Spleen (tissue), 11 donors: ENCODE measurements around the gene CASP8AP2. TPM values are rescaled to one million over a fixed set of nuclear protein-coding genes. Genes with fewer than 3 reads are reported as not detected.
"Not testable (repeated sequence)": the region's sequence is repeated elsewhere in the genome, so short reads cannot be mapped to it uniquely, and the experiment has no call there.

Experiments used
- DNase-seq: peaks from one replicate; pipeline ENCODE4 v3.0.0-alpha.2; 2020
- H3K27ac ChIP-seq, 8 donors: fragments of 200-600 bp; sonication (generic) in 7 of 8; 1 replicate in 4 of 8; 2 replicates in 4 of 8; pipeline versions ENCODE4 v1.5.0 to v1.8.0; 2016 to 2021; ENCODE audit warnings: inconsistent platforms in 4 of 8, mild to moderate bottlenecking in 4 of 8, moderate library complexity in 1 of 8
- H3K27me3 ChIP-seq, 7 donors: fragments of 200-600 bp; sonication (generic) in 6 of 7; replicated peaks in 1 of 7; 1 replicate in 4 of 7; 2 replicates in 3 of 7; pipeline versions ENCODE4 v1.5.0 to v1.8.0; 2016 to 2021; ENCODE audit warnings: inconsistent platforms in 3 of 7, mild to moderate bottlenecking in 1 of 7
- H3K36me3 ChIP-seq, 6 donors: fragments of 200-600 bp; sonication (generic) in 5 of 6; 1 replicate in 4 of 6; 2 replicates in 2 of 6; pipeline versions ENCODE4 v1.5.0 to v1.8.0; 2016 to 2021; ENCODE audit warnings: inconsistent platforms in 2 of 6
- H3K4me1 ChIP-seq, 6 donors: fragments of 200-600 bp; sonication (generic) in 5 of 6; 1 replicate in 3 of 6; 2 replicates in 3 of 6; pipeline versions ENCODE4 v1.5.0 to v1.8.0; 2016 to 2021; ENCODE audit warnings: inconsistent platforms in 3 of 6
- H3K4me3 ChIP-seq, 8 donors: fragments of 200-600 bp; sonication (generic) in 7 of 8; 1 replicate in 4 of 8; 2 replicates in 4 of 8; pipeline versions ENCODE4 v1.5.0 to v1.8.0; 2016 to 2021; ENCODE audit warnings: inconsistent platforms in 4 of 8, mild to moderate bottlenecking in 4 of 8, moderate library complexity in 2 of 8
- H3K9me3 ChIP-seq, 8 donors: fragments of 200-600 bp; sonication (generic) in 7 of 8; 1 replicate in 4 of 8; 2 replicates in 4 of 8; pipeline versions ENCODE4 v1.5.0 to v1.8.0; 2016 to 2021; ENCODE audit warnings: inconsistent platforms in 4 of 8
- CTCF ChIP-seq, 11 experiments: fragments of 200-600 bp in 7 of 11; fragments of 450-650 bp in 4 of 11; sonication (generic) in 4 of 11; IDR thresholded peaks in 8 of 11; conservative IDR thresholded peaks in 3 of 11; 1 replicate in 7 of 11; 2 replicates in 4 of 11; pipeline versions ENCODE4 v1.4.0 to v1.8.0; 2016 to 2021; ENCODE audit warnings: antibody characterized with exemption in 11 of 11, inconsistent platforms in 4 of 11, mild to moderate bottlenecking in 1 of 11
- POLR2A ChIP-seq, 3 donors: fragments of 450-650 bp; IDR thresholded peaks; one replicate each; pipeline ENCODE4 v1.5.1; 2017; ENCODE audit warnings: antibody characterized with exemption in 3 of 3, mild to moderate bottlenecking in 1 of 3
- POLR2AphosphoS5 ChIP-seq, 3 donors: sonication (generic); formaldehyde crosslinking; IDR thresholded peaks; one replicate each; pipeline ENCODE4 v1.5.1; 2017; ENCODE audit warnings: antibody characterized with exemption in 3 of 3
- WGBS, 5 donors: extraction: QIAGEN DNeasy Blood & Tissue Kit in 3 of 5; methylation state at CpG; one replicate each; pipeline versions ENCODE4 v1.1.5 to v1.1.7; 2013 to 2018; 5-methylcytosine and 5-hydroxymethylcytosine counted together
- intact Hi-C: fragments of 100-400 bp; cut with DNase I; formaldehyde crosslinking; loops from one replicate; pipeline ENCODE4 v1.15.0; 2023; ENCODE audit warnings: low total_unique reads
- polyA plus RNA-seq, 3 donors: library from polyadenylated mRNA; stranded (reverse); fragments of 200-250 nt; gene quantifications; one replicate each; pipeline ENCODE4 v1.2.1, GENCODE V29; 2013
- total RNA-seq, 7 donors: library from RNA; depleted of rRNA in 3 of 7; stranded (reverse); fragments of >200 nt in 3 of 7; fragmentation: NEBNext Ultra II Directional in 4 of 7; extraction: Animal tissue kit (Norgen Biotek cat#: 25700) in 4 of 7; gene quantifications; one replicate each; pipeline versions ENCODE4 v1.1.0 to v1.2.1, GENCODE V29; 2016 to 2021
- donor health status: healthy with polysubstance abuse.
- donor health status: DM: no; HTN: no; CAD: no; lungs with moderate emphysema.
- donor health status: DM: no; HTN: no; CAD: no.
- donor health status: Bipolar disorder and iron deficiency.
- donor health status: healthy.
- donor health status: DM: no; HTN: no; CAD: no.
- donor health status: DM: yes; HTN: yes; CAD: no.

Gene CASP8AP2
- total and polyA plus RNA-seq, 10 donors = 6.1 to 27.8 (median 18.4) TPM

DNA sequence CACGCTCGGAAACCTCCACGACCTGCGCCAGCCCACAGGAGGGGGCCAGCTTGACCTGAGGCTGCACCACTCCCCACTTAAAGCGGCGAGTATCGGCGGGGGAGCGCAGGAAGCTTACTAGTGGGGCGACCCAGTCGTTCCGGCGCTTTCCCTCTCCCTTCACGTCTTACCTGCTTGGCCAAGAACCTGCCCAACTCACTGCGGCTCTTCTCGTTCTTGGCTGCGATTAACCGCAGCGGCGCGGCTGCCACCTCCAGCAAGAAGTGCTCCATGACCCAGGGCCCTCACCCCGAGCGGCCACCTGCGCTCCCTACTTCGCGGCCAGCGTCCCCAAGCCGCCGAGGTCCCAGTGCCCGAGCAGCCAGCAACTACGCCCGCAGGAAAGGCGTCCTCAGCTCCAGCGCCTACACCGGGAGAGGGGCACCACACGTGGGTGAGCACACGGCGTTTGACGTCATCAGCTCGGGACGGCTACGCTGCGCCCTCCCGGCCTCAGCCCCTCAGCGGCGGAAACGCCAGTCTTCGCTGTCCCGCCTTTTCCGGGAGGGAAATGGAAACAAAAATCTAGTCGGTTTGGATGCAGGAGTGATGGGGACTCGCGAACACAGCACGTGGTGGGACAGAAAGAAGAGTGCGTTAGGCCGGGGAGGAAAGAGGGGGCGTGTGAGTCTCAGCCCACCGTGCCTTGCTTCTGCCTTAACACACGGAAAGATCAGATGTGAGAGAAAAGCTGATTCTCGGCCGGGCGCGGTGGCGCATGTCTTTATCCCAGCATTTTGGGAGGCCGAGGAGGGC is 10.1 kb upstream of the CASP8AP2 start, which contains the start of gene MDN1:
Gene MDN1 (minus strand): TSS at position 459 of the 795 bp plus-strand sequence. CDS start 187 bp downstream, at position 272.
- peaks cover 16 to 59% (median 33%) of the 10 kb centered on the region in 6 donors for H3K4me1 ChIP-seq
- no peaks in the 10 kb centered on the region for H3K9me3 ChIP-seq
- H3K27ac ChIP-seq = peak within 1 kb of the TSS; percentile 81 to 93 (median 87)
- DNase-seq = peak; percentile 96
- peak within 1 kb of the TSS; percentile 75 to 97 (median 90) for H3K4me3 ChIP-seq
- TF ChIP-seq CTCF (IDR thresholded peaks at IDR 0.05 in 8 of 11, conservative IDR thresholded peaks at IDR 0.05 in 3 of 11) = peak in 3 of 11 experiments; percentile 12 to 25 (median 15)
- TF ChIP-seq POLR2AphosphoS5 (IDR thresholded peaks at IDR 0.05) = peak; percentile 95 to 97 (median 97)
- peak in 1 of 3 donors; percentile 20 for TF ChIP-seq POLR2A (IDR thresholded peaks at IDR 0.05)
- no peaks in the 10 kb centered on the region for H3K36me3 ChIP-seq
- WGBS, 5 donors = 0 to 1% (median 1%) methylated on average over 56 to 65 of the region's 65 CpGs
- H3K27me3 ChIP-seq = no peaks in the 10 kb centered on the region
- intact Hi-C loops = no loop called here

GRCh38 chr6:89826029-89826528 is 3.6 kb upstream of the CASP8AP2 start:
- Histone ChIP-seq H3K9me3 (no peaks in the 10 kb centered on the region), H3K27ac (no peak overlapping the region), H3K27me3 (no peaks in the 10 kb centered on the region), H3K36me3 (peaks cover 0 to under 1% (median 0%) of the 10 kb centered on the region in 6 donors), H3K4me3 (no peak overlapping the region), H3K4me1 (peaks cover 7 to 29% (median 17%) of the 10 kb centered on the region in 6 donors)
- 88 to 97% (median 94%) methylated on average over 6 of the region's 6 CpGs for WGBS, 5 donors
- intact Hi-C loops = no loop called here
- no peak for TF ChIP-seq CTCF (IDR thresholded peaks at IDR 0.05 in 8 of 11, conservative IDR thresholded peaks at IDR 0.05 in 3 of 11)
- TF ChIP-seq POLR2A (IDR thresholded peaks at IDR 0.05) = no peak
- no peak for TF ChIP-seq POLR2AphosphoS5 (IDR thresholded peaks at IDR 0.05)
- DNase-seq = no peak

GRCh38 chr6:89828475-89828987 is 1.1 kb upstream of the CASP8AP2 start:
- Histone ChIP-seq H3K36me3 (peaks cover 0 to 25% (median 12%) of the 10 kb centered on the region in 6 donors), H3K27ac (peak overlapping the region; percentile 76 to 94 (median 92)), H3K4me1 (peaks cover 7 to 33% (median 19%) of the 10 kb centered on the region in 6 donors), H3K4me3 (peak overlapping the region; percentile 78 to 96 (median 94))
- H3K9me3 ChIP-seq, intact Hi-C loops, DNase-seq, H3K27me3 ChIP-seq: not testable (repeated sequence)
- 46 to 58% (median 50%) methylated on average over 12 to 13 of the region's 13 CpGs for WGBS, 5 donors

- H3K36me3 ChIP-seq = peaks cover 0 to 30% (median 12%) of the 10 kb centered on the region in 6 donors
- DNase-seq = peak; percentile 81
- H3K4me1 ChIP-seq = peaks cover 7 to 33% (median 19%) of the 10 kb centered on the region in 6 donors
- no peaks in the 10 kb centered on the region for H3K9me3 ChIP-seq
- TF ChIP-seq POLR2A (IDR thresholded peaks at IDR 0.05) = no peak
- H3K27ac ChIP-seq = peak overlapping the region; percentile 76 to 94 (median 92)
- H3K27me3 ChIP-seq = no peaks in the 10 kb centered on the region
- intact Hi-C loops = no loop called here
- 0 to 7% (median 2%) methylated on average over 18 of the region's 18 CpGs for WGBS, 5 donors
- H3K4me3 ChIP-seq = peak overlapping the region; percentile 78 to 96 (median 94)
Measured at GRCh38 chr6:89828988-89829471, 650 bp upstream of the CASP8AP2 start.
